WI38 (cell line): ENCODE measurements around the gene QSOX2.

Experiments
- H3K4me3 ChIP-seq: 2 replicates; pipeline ENCODE4 v1.5.1; 2011; ENCODE audit warnings: low read depth, mild to moderate bottlenecking, control low read depth, low read length
- CTCF ChIP-seq: IDR thresholded peaks from 2 replicates; pipeline ENCODE4 v1.5.1; 2012; ENCODE audit warnings: low read depth, mild to moderate bottlenecking, control low read depth, low read length

The QSOX2 gene

GRCh38 chr9:136252281-136252680 is 6.7 kb upstream of the QSOX2 start:
- TF ChIP-seq CTCF, result no peak
- H3K4me3 ChIP-seq, result no peak overlapping the region

GRCh38 chr9:136251264-136252115 is 5.9 kb upstream of the QSOX2 start:
- no peak overlapping the region for H3K4me3 ChIP-seq

GRCh38 chr9:136250676-136251075 is 5.1 kb upstream of the QSOX2 start:
- no peak for TF ChIP-seq CTCF
- no peak overlapping the region for H3K4me3 ChIP-seq

More at GRCh38 chr9:136251264-136252115, 5.9 kb upstream of the QSOX2 start:
- no peak for TF ChIP-seq CTCF

- TF ChIP-seq CTCF, result no peak
- H3K4me3 ChIP-seq, result no peak overlapping the region
These were observed 4.4 kb upstream of the QSOX2 start for GRCh38 chr9:136249877-136250559.

- no peak for TF ChIP-seq CTCF
- H3K4me3 ChIP-seq, result no peak overlapping the region
These were observed 3.6 kb upstream of the QSOX2 start for GRCh38 chr9:136248951-136249876.

GRCh38 chr9:136247947-136248637 is 2.5 kb upstream of the QSOX2 start:
- no peak overlapping the region for H3K4me3 ChIP-seq
- TF ChIP-seq CTCF, result no peak
